Activated CD4-positive, alpha-beta T cell treated with anti-CD3 and anti-CD28 coated beads, Interleukin-10, Interleukin-2, amounts not matched to agents 100 ng/mL and 50 ng/mL, durations not matched to agents 16 hours and 8 hours (primary cell): ENCODE results near the gene LAIR2.
A peak's percentile ranks its signal among the peaks of the same experiment; 100 is the strongest.

Source experiments
- DNase-seq: peaks from one replicate; pipeline ENCODE4 v3.0.0-alpha.2; 2020

Gene LAIR2

DNA sequence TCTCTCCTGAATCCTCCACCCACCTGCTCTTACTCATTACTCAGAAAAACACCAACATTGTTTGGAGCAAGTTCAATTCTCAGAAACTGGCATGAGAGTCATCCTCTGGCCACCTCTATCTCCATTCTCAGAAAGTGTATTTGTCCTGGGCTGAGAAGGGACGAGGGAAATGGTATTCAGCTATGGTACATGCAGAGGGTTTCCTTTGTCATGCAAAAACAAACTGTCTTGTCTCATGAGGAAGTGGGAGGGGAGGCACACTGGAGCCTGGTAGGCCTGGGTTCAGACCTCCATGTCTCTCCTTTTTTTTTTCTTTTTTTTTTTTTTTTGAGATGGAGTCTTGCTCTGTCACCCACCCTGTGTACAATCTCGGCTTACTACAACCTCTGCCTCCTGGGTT lies 39.1 kb downstream of the LAIR2 start:
- DNase-seq = no peak

DNA sequence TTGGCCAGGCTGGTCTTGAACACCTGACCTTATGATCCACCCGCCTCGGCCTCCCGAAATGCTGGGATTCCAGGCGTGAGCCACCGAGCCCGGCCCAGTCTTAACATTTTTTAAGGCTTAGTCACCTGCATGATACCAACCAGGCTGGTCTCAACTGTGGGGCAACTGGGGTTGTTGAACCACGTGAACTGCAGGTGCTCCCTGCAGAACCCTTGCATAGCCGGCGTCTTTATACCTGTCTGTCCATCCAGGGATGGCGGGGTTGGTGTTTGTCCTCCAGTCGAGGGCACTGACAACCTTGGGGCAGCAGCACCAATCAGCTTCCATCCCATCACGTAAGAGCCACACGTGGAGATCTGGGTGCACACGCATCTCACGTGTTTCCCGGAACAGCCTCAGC lies 46.2 kb downstream of the LAIR2 start:
- no peak for DNase-seq

DNA sequence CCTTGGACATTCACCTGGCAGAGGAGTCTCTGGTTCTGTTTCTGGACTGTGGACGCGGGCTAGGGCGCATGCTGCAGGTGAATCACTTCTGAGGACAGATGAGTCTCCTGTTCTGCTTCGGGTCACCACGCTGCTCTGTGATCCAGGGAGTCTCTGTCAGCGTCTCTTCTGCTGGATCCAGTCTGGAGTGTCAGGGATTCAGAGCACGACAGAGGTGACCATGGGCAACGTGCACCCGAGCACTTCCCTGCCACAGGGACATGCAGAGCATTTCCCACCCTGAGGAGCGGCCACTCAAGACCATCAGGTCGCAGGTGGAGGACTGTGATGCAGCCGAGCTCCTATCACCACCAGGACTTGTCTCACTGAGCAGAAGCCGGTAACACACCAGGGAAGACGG lies 46.6 kb downstream of the LAIR2 start:
- DNase-seq = no peak

DNA sequence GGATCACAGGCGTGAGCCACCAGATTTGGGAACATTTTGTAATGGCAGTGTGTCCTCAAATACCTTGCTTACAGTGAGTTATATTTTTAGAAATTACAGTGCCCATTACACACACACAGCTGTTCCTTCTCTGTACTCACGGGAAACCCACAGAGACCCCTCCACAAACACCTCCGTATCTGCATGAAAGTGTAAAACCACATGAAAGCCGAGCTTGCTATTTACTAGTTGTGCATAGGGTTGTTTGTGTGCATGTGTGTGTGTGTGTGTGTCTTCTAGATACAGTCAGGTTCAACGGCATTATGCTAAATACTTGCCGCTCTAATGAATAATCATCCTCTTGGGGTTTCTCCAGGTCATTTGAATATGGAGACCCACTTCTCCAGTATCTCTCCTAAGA lies 48.7 kb downstream of the LAIR2 start:
- DNase-seq = peak; percentile 40

DNA sequence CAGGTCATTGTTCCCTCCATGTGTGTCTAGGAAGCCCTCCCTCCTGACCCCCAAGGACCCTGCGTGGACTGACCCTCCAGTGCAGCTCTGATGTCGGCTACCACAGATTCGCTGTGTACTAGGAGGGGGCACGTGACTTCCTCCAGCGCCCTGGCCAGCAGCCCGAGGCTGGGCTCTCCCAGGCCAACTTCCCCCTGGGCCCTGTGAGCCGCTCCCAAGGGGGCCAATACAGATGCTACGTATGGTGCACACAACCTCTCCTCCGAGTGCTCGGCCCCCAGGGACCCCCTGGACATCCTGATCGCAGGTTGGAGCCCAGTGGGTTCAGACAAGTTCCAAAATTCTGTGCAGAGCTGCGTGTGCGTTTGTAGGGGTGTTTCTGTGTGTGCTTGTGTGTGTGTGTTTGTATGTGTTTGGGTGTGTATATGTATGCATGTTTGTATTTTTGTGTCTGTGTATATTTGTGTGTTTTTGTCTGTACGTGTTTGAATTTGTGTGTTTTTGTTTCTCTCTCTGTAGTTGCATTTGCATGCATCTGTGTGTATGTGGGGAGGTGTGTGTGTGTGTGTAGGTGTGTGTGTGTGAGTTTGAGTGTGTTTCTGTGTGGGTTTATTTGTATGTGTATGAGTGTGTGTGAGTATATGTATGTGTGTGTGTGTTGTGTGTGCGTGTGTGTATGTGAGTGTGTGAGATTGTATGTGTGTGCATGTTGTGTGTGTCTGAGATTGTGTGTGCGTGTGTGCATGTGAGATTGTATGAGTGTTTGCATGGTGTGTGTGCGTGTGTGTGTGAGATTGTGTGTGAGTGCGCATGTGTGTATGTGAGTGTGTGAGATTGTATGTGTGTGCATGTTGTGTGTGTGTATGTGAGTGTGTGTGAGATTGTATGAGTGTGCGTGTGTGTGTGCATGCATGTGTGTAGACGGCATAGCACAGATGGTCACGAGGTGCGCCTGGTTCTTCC lies 49.6 kb downstream of the LAIR2 start:
- no peak for DNase-seq

DNA sequence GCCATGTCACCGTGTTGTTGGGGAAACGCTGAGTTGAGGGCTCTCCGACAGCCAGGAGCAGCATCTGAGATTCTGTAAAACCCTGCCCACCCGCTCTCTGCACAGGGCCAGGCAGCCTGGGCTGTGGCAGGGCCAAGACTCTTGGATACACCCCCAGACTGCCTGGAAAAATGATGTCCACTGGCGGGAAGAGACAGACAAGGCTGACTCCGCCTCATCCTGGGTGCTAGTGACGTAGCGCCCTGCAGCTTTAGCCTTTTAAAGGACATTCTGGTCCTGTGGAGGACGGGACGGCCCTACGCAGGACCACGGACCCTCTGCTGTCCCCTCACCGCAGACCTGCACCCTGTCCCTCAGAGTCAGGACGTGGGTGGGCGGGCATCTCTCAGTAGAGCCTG lies 50.3 kb downstream of the LAIR2 start:
- no peak for DNase-seq

DNA sequence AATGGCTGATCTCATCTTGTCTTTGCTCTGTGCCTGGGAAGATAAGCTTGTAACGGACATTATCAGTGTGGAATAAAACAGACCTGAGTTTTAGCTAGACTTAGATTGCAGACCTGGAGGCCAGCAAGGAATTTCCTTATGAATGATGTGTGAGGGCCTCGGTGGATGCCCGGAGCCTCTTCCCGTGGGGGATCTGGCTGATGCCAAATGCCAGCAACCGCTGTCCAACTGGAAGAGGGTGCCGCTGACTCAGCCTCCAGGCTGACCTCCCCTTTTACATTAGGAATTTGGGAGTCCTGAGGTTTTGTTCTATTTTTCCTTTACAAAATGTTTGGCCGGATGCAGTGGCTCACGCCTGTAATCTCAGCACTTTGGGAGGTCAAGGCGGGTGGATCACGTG lies 51.4 kb downstream of the LAIR2 start:
- no peak for DNase-seq

DNA sequence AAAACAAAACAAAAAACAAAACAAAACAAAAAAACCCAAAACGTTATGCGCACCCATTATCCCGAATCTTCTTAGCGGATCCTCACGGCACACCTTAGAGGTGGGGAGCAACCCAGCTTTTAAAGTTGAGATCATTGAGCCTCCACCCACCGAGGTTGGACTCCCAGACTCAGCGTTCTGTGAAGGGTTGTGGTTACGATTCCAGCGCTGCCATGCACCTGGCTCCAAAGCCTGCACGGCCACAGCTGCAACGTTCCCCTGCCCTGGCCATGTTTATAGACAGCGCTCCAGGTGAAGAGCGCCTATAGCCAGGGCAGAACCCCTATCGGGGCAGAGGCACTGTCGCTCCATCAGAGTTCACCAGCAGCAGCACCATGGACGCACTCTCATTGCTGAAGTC lies 52.3 kb downstream of the LAIR2 start:
- DNase-seq = no peak

DNA sequence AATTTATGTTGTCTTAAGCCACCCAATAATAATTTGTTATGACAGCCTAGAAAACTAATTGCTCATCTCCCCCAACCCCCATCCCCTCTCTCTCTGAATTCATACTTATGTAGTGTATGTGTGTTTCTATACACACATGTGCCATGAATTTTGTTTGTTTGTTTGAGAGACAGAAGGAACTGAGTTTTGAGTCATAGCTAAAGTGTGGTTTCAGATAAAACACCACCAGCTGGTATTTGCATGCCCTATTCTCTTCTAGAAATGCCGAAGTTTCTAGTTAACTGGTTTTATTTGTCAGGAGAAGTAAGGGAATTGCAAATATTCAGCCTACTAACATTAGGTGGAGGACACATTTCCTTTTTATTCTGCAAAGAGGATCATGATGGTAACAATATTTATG lies 53.6 kb downstream of the LAIR2 start:
- no peak for DNase-seq

DNA sequence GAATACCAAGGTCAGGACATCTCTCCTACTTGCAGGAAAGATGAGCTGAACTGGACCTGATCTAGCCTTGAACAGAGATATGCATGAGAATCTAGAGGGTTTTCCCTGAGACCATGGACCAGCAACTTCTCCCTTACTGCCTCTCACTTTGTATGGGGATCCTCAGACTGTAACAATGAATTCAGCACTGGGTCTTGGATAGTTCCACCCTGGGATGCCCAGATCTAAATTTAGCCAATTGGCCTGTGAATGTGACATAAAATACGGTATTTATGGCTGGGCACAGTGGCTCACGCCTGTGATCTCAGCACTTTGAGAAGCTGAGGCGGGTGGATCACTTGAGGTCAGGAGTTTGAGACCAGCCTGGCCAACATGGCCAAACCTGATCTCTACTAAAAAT lies 55.7 kb downstream of the LAIR2 start:
- DNase-seq = no peak
